Panc1 (cell line): Measurements from ENCODE around the gene NFIB. TPM values are rescaled to one million over a fixed set of nuclear protein-coding genes. Genes with fewer than 3 reads are reported as not detected.

Source experiments
- ATAC-seq: fragments of 200-7000 bp; cut with Tn5 transposase; 2 replicates; pipeline ENCODE4 v1.9.1; 2020; ENCODE audit warnings: mild to moderate bottlenecking, moderate library complexity
- BruUV-seq: library from RNA; stranded (reverse); fragments of 400-500 nt; replicated peaks from 2 replicates; lab custom pipeline; 2021; lab: Mats Ljungman, UMichigan
- CTCF ChIA-PET: fragments of 300-600 bp; sonication (Branson Sonifier 250); formaldehyde crosslinking; loops from one replicate; lab custom pipeline; 2022; ENCODE audit warnings: antibody characterized with exemption; lab: Charles Lee
- POLR2A ChIA-PET: fragments of 300-600 bp; sonication (Branson Sonifier 250); formaldehyde crosslinking; loops from one replicate; lab custom pipeline; 2022; ENCODE audit warnings: antibody characterized with exemption; lab: Charles Lee
- DNase-seq: peaks from one replicate; pipeline ENCODE4 v3.0.0-alpha.2; 2010; ENCODE audit warnings: low read depth, low spot score
- H3K27ac ChIP-seq: 2 replicates; pipeline ENCODE4 v1.5.1; 2011; ENCODE audit warnings: mild to moderate bottlenecking, low read length, inconsistent platforms
- H3K27me3 ChIP-seq: fragments of 200-500 bp; sonication (Bioruptor generic); 2 replicates; pipeline ENCODE4 v1.6.0; 2014; ENCODE audit warnings: low read length, inconsistent platforms; ENCODE audit not compliant: control insufficient read depth, insufficient read depth
- H3K36me3 ChIP-seq: fragments of 200-500 bp; sonication (Bioruptor generic); 2 replicates; pipeline ENCODE4 v1.5.1; 2014; ENCODE audit warnings: inconsistent platforms, mild to moderate bottlenecking, low read length, moderate library complexity; ENCODE audit not compliant: control insufficient read depth, insufficient read depth
- H3K4me1 ChIP-seq: 2 replicates; pipeline ENCODE4 v1.5.1; 2011; ENCODE audit warnings: inconsistent platforms, mild to moderate bottlenecking, low read length, moderate library complexity; ENCODE audit not compliant: control insufficient read depth, insufficient read depth
- H3K4me3 ChIP-seq, 2 experiments: 2 replicates each; pipeline ENCODE4 v1.5.1; 2011 to 2012; ENCODE audit warnings: low read depth in 2 of 2, low read length in 2 of 2, mild to moderate bottlenecking in 2 of 2, inconsistent platforms in 1 of 2, moderate library complexity in 1 of 2
- H3K9me3 ChIP-seq: fragments of 200-500 bp; sonication (Bioruptor generic); 2 replicates; pipeline ENCODE4 v1.5.1; 2014; ENCODE audit warnings: low read depth, mild to moderate bottlenecking, inconsistent platforms, low read length, moderate library complexity; ENCODE audit not compliant: control insufficient read depth, insufficient read depth
- POLR2AphosphoS5 ChIP-seq: IDR thresholded peaks from 2 replicates; pipeline ENCODE4 v1.6.1; 2012; ENCODE audit warnings: mild to moderate bottlenecking, low read depth, low read length, moderate library complexity
- REST ChIP-seq, 2 experiments: IDR thresholded peaks; 2 replicates each; pipeline ENCODE4 v1.6.1; 2011 to 2012; ENCODE audit warnings: low read depth in 2 of 2, control low read depth in 1 of 2, low read length in 1 of 2, mild to moderate bottlenecking in 1 of 2, moderate library complexity in 1 of 2; ENCODE audit not compliant: insufficient read depth in 1 of 2
- SIN3A ChIP-seq: IDR thresholded peaks from 2 replicates; pipeline ENCODE4 v1.6.1; 2012; ENCODE audit warnings: low read depth, mild to moderate bottlenecking, low read length, moderate library complexity, borderline replicate concordance; ENCODE audit not compliant: insufficient read depth
- TCF7L2 ChIP-seq: IDR thresholded peaks from 2 replicates; pipeline ENCODE4 v1.6.1; 2011; ENCODE audit warnings: mild to moderate bottlenecking, low read depth, low read length, inconsistent platforms
- in situ Hi-C: cut with HindIII; loops from 2 replicates; pipeline ENCODE4 v1.10.0; 2016; ENCODE audit warnings: low sequenced_read_pairs, low pct_unique_long_range_greater_than_20kb
- intact Hi-C: fragments of 100-400 bp; cut with micrococcal nuclease; formaldehyde crosslinking; loops from one replicate; pipeline ENCODE4 v1.10.0; 2022; ENCODE audit not compliant: unreplicated experiment
- total RNA-seq: library from RNA; stranded (reverse); gene quantifications from one replicate; pipeline ENCODE4 v1.2.1, GENCODE V29; 2021; ENCODE audit not compliant: unreplicated experiment
- TF ChIP-seq, protein P1 (sequence below): fragments of 450-650 bp; IDR thresholded peaks from 2 replicates; pipeline ENCODE4 v1.5.1; 2017; ENCODE audit warnings: mild to moderate bottlenecking

NFIB gene
- total RNA-seq, 1 experiment from 2014 or later: 26.7 TPM

- Histone ChIP-seq H3K9me3 (no peaks in the 10 kb centered on the region), H3K27me3 (no peaks in the 10 kb centered on the region), H3K27ac (no peak overlapping the region), H3K4me3 (no peak overlapping the region), H3K4me1 (no peaks in the 10 kb centered on the region), H3K36me3 (no peaks in the 10 kb centered on the region)
- CTCF ChIA-PET: no interaction called here
- no TSS peak for BruUV-seq
- in situ Hi-C loops (no loop called here), intact Hi-C loops (no loop called here)
- ATAC-seq: no peak
- POLR2A ChIA-PET: no interaction called here
- TF ChIP-seq, protein P1, sequence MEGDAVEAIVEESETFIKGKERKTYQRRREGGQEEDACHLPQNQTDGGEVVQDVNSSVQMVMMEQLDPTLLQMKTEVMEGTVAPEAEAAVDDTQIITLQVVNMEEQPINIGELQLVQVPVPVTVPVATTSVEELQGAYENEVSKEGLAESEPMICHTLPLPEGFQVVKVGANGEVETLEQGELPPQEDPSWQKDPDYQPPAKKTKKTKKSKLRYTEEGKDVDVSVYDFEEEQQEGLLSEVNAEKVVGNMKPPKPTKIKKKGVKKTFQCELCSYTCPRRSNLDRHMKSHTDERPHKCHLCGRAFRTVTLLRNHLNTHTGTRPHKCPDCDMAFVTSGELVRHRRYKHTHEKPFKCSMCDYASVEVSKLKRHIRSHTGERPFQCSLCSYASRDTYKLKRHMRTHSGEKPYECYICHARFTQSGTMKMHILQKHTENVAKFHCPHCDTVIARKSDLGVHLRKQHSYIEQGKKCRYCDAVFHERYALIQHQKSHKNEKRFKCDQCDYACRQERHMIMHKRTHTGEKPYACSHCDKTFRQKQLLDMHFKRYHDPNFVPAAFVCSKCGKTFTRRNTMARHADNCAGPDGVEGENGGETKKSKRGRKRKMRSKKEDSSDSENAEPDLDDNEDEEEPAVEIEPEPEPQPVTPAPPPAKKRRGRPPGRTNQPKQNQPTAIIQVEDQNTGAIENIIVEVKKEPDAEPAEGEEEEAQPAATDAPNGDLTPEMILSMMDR: no peak
- TF ChIP-seq SIN3A: no peak
- TF ChIP-seq TCF7L2: no peak
- no peak for TF ChIP-seq REST (IDR thresholded peaks at IDR 0.05; ENCODE audit: insufficient read depth in 1 of 2, low read depth in 2 of 2, low read length in 1 of 2)
- no peak for TF ChIP-seq POLR2AphosphoS5
- no peak for DNase-seq
Measured at GRCh38 chr9:14189578-14189977, 124.4 kb downstream of the NFIB start.

DNA sequence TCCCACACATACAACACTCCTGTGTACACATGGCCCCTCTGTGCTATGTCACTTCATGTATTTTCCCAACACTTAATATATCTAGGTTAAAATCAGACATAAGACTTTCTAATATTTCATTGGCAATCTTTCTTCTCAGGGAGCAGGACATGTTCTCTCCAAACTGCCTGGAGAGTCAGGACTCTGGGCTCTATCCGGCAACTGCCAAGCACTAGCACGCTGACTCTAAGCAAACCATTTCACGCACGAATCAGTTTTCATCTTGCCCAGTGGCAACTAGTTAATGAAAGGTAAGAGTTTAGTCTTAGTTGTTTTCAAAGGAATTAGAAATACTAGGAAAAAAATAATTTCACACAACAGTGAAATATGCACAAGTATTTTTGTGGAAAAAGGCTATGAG, 124.8 kb downstream of the NFIB start:
- CTCF ChIA-PET: no interaction called here
- H3K27me3 ChIP-seq: no peaks in the 10 kb centered on the region
- POLR2A ChIA-PET: no interaction called here
- no peak overlapping the region for H3K27ac ChIP-seq
- TF ChIP-seq POLR2AphosphoS5 (no peak), REST (IDR thresholded peaks at IDR 0.05; ENCODE audit: insufficient read depth in 1 of 2, low read depth in 2 of 2, low read length in 1 of 2) (no peak), SIN3A (no peak), TCF7L2 (no peak)
- TF ChIP-seq, protein P1: no peak
- DNase-seq (no peak), ATAC-seq (no peak)
- H3K9me3 ChIP-seq: no peaks in the 10 kb centered on the region
- H3K36me3 ChIP-seq: no peaks in the 10 kb centered on the region
- in situ Hi-C loops: no loop called here
- no TSS peak for BruUV-seq
- no peaks in the 10 kb centered on the region for H3K4me1 ChIP-seq
- H3K4me3 ChIP-seq: no peak overlapping the region
- intact Hi-C loops: no loop called here
